Measurements from ENCODE around the gene CD247. TPM values are rescaled to one million over a fixed set of nuclear protein-coding genes. Genes with fewer than 3 reads are reported as not detected.

Gene CD247
- total RNA-seq, 1 experiment from 2014 or later, result 1.4 TPM

DNA sequence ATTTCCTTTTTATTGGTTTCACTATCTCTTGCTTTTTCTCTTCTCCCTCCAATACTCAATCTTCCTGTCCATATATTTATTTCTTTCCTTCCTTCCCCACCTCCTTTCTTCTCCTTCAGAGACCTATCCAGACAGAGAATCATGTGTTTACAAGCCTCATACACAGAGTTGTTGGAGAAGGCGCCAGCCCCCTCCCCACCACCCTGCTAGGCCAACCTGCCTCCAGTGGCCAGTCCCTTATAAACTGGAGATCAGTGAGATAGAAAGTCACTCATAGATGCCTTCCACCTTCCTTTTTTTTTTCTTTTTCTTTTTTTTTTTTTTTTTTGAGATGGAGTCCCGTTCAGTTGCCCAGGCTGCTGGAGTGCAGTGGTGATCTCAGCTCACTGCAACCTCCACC, 53.3 kb downstream of the CD247 start:
- DNase-seq (ENCODE audit: low spot score), result no peak
- Histone ChIP-seq H3K27ac (ENCODE audit: low read depth, low read length, poor library complexity, severe bottlenecking) (no peak overlapping the region), H3K9me3 (ENCODE audit: low read depth, low read length, poor library complexity, severe bottlenecking) (no peaks in the 10 kb centered on the region), H3K36me3 (ENCODE audit: insufficient read depth, low read length, poor library complexity, severe bottlenecking) (no peaks in the 10 kb centered on the region), H3K4me3 (ENCODE audit: low read depth, low read length, poor library complexity, severe bottlenecking) (no peak overlapping the region), H3K27me3 (replicated peaks; ENCODE audit: insufficient read depth, low read depth, low read length, poor library complexity) (no peaks in the 10 kb centered on the region), H3K4me1 (ENCODE audit: insufficient read depth, low read length, poor library complexity, severe bottlenecking) (no peaks in the 10 kb centered on the region)
- intact Hi-C loops (cut with micrococcal nuclease; ENCODE audit: unreplicated experiment), result no loop called here
- ChIA-PET POLR2A (ENCODE audit: low non-redundant PET) (no interaction called here), CTCF (interaction anchor here (0.5 kb wide), 1 partner anchor 244 kb away, joined by 3 read pairs; the partner anchor contains the start of gene POU2F1)
- BruUV-seq (replicated peaks), result no TSS peak
- TF ChIP-seq EZH2 (IDR thresholded peaks at IDR 0.05; ENCODE audit: borderline replicate concordance, low read depth, low read length, poor library complexity, severe bottlenecking) (no peak), CTCF (conservative IDR thresholded peaks at IDR 0.05; ENCODE audit: low read depth, low read length) (no peak)

DNA sequence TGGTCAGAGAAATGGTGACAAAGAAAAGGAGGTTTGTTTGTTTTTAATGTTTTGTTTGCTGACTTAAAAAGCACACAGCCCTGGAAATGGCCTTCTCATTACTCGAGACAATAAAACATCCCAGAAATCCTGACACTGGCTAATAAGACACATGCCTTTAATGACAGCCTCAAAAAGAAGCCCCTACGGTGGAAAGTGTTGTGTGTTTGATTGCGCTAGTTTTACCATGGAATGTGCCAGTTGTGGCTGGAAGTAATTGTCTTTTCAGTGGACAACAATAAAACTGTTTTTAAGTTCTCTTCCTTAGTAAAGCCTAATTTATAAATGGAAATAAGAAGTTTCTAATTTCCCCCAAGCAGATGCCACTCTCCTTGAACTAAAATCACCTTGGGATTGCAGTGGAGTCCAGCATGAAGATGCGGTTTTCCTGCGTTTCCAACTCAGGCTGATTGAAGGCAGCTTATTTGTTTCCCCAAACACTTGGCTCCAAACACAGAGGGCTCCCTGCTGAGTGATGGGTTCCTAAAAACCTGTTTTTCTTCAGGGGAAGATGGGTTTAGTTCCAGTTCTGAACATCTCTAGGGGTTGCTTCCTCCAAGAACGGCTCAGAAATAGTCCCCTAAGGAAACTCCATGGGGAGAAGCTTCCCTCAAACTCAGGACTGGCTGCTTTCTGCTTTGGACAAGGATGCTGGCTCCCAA, 54.3 kb downstream of the CD247 start:
- no peaks in the 10 kb centered on the region for H3K4me1 ChIP-seq (ENCODE audit: insufficient read depth, low read length, poor library complexity, severe bottlenecking)
- BruUV-seq (replicated peaks), result no TSS peak
- intact Hi-C loops (cut with micrococcal nuclease; ENCODE audit: unreplicated experiment), result no loop called here
- H3K27ac ChIP-seq (ENCODE audit: low read depth, low read length, poor library complexity, severe bottlenecking), result no peak overlapping the region
- no peak for DNase-seq (ENCODE audit: low spot score)
- H3K4me3 ChIP-seq (ENCODE audit: low read depth, low read length, poor library complexity, severe bottlenecking), result no peak overlapping the region
- H3K36me3 ChIP-seq (ENCODE audit: insufficient read depth, low read length, poor library complexity, severe bottlenecking), result no peaks in the 10 kb centered on the region
- H3K9me3 ChIP-seq (ENCODE audit: low read depth, low read length, poor library complexity, severe bottlenecking), result no peaks in the 10 kb centered on the region
- CTCF ChIA-PET, result no interaction called here
- POLR2A ChIA-PET (ENCODE audit: low non-redundant PET), result no interaction called here
- H3K27me3 ChIP-seq (replicated peaks; ENCODE audit: insufficient read depth, low read depth, low read length, poor library complexity), result no peaks in the 10 kb centered on the region
- no peak for TF ChIP-seq EZH2 (IDR thresholded peaks at IDR 0.05; ENCODE audit: borderline replicate concordance, low read depth, low read length, poor library complexity, severe bottlenecking)
- TF ChIP-seq CTCF (conservative IDR thresholded peaks at IDR 0.05; ENCODE audit: low read depth, low read length), result no peak

- ChIA-PET CTCF (no interaction called here), POLR2A (ENCODE audit: low non-redundant PET) (no interaction called here)
- intact Hi-C loops (cut with micrococcal nuclease; ENCODE audit: unreplicated experiment), result no loop called here
- H3K36me3 ChIP-seq (ENCODE audit: insufficient read depth, low read length, poor library complexity, severe bottlenecking), result no peaks in the 10 kb centered on the region
- no peaks in the 10 kb centered on the region for H3K9me3 ChIP-seq (ENCODE audit: low read depth, low read length, poor library complexity, severe bottlenecking)
- DNase-seq (ENCODE audit: low spot score), result no peak
- no peak overlapping the region for H3K27ac ChIP-seq (ENCODE audit: low read depth, low read length, poor library complexity, severe bottlenecking)
- no peak for TF ChIP-seq EZH2 (IDR thresholded peaks at IDR 0.05; ENCODE audit: borderline replicate concordance, low read depth, low read length, poor library complexity, severe bottlenecking)
- no peak for TF ChIP-seq CTCF (conservative IDR thresholded peaks at IDR 0.05; ENCODE audit: low read depth, low read length)
- no TSS peak for BruUV-seq (replicated peaks)
- H3K4me1 ChIP-seq (ENCODE audit: insufficient read depth, low read length, poor library complexity, severe bottlenecking), result no peaks in the 10 kb centered on the region
- no peaks in the 10 kb centered on the region for H3K27me3 ChIP-seq (replicated peaks; ENCODE audit: insufficient read depth, low read depth, low read length, poor library complexity)
- H3K4me3 ChIP-seq (ENCODE audit: low read depth, low read length, poor library complexity, severe bottlenecking), result no peak overlapping the region
Measured at GRCh38 chr1:167463080-167463479, 55.2 kb downstream of the CD247 start.
